GM19324 (cell line): ENCODE data around the gene RHBDL2.
"Not testable (repeated sequence)": the region's sequence is repeated elsewhere in the genome, so short reads cannot be mapped to it uniquely, and the experiment has no call there.

Experiments
- ATAC-seq: cut with Tn5 transposase; IDR thresholded peaks from one replicate; pipeline ENCODE4 v1.9.1; 2021; ENCODE audit warnings: mild to moderate bottlenecking, moderate library complexity; ENCODE audit not compliant: unreplicated experiment, low FRiP score

RHBDL2 gene

DNA sequence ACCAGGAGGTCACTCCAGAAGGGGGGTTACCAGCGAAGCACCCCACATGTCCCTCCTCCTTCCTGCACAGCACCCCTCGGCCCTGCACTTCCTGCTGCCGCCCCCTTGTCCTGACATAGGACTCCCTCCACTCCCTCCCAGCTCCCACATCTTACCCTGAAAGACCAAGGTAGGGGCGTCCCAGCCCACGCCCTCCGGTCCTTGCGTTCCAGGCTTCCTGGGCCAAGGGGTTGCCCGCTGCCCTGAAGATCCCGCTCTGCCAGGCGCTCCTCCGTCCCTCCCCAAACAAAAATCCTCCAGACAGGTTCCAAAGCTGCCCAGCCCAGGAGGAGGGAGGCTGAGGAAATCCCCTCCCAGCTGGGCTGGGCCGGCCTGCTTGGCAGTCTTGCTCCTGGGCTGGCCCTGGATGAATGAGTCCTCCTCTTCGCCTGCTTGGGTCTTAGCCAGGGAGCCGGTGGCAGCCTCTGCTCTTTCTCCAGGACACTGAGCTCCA, at the start of gene RHBDL2:
RHBDL2 (minus strand) TSS at position 304 of the 493 bp plus-strand sequence. CDS start 22,618 bp downstream, outside the sequence.
- ATAC-seq: no peak

DNA sequence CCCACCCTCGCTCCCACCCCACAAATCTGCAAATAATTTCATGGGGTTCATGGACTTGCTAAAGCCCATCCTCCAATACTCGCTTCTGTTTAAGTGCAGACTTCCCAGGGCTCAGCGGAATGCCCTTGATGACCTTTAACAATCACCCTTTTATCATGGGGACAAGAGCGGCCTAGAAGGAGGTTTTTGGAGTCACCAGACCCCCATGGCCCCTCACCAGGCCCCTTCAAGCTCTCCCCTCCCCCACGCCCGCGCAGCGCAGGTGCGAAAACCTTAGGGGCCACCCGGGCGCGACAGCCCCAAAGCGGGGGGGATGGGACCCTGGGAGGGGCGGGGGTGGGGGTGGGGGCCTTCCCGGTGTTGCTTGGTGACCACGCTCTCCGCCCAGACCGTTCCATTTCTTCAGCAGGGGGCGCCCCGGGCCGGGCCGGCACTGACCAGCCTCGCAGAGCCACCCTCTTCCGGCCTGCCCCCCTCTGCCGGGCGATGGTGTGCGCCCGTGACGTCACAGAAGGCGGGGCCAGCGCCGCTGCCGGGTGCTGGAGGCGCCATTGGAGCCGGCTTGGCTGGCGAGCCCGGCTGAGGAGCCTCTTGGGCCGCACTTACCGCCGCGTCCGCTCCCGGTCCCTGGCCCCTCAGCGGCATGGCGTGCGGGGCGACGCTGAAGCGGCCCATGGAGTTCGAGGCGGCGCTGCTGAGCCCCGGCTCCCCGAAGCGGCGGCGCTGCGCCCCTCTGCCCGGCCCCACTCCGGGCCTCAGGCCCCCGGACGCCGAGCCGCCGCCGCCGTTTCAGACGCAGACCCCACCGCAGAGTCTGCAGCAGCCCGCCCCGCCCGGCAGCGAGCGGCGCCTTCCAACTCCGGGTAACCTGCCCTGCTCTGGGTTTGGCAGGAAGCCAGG, 49.4 kb upstream of the RHBDL2 start, which contains the start of gene AKIRIN1:
AKIRIN1 (plus strand) TSS at position 539 of the 900 bp plus-strand sequence; CDS start at position 644, 105 bp downstream.
- peak; percentile 96 for ATAC-seq

DNA sequence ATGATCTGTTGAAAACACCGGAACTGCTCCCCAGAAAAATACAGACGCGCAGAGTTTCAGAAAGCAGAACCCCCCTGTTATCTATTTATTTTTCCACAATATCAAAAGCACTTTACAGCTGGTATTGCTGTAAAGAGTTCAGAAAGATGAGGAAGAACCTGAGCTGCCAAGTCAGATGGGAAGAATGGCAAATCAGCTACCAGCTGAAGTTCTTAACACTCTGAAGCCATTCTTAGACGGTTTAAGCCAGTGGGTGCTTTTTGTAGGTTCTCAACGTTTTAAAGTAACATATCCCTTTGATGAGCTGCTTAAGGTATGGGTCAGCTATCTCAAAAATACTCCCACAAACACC, 48.7 kb upstream of the RHBDL2 start:
- no peak for ATAC-seq

GRCh38 chr1:38989979-38990378, 48.3 kb upstream of the RHBDL2 start:
- ATAC-seq: no peak

DNA sequence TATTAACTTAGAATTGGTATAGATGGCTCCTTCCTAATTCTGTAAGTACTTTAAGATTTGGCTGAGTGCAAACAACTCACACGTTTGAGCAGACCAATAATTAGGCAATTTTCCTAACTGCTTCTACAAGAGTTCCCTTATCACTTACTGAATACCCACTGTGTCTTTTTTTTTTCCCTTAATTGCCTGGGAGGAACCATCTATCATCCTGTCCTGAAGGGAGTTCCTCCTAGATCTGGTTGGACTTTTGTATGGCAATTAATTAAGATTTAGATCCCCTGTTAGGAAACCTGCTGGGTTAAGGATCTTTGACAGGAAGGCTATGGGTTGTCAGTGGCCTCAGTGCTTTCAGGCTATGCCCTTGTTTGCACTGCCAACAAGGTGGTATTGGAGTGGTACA, 37.8 kb upstream of the RHBDL2 start:
- not testable (repeated sequence) for ATAC-seq

GRCh38 chr1:38978245-38978542, 36.6 kb upstream of the RHBDL2 start:
- ATAC-seq: not testable (repeated sequence)

DNA sequence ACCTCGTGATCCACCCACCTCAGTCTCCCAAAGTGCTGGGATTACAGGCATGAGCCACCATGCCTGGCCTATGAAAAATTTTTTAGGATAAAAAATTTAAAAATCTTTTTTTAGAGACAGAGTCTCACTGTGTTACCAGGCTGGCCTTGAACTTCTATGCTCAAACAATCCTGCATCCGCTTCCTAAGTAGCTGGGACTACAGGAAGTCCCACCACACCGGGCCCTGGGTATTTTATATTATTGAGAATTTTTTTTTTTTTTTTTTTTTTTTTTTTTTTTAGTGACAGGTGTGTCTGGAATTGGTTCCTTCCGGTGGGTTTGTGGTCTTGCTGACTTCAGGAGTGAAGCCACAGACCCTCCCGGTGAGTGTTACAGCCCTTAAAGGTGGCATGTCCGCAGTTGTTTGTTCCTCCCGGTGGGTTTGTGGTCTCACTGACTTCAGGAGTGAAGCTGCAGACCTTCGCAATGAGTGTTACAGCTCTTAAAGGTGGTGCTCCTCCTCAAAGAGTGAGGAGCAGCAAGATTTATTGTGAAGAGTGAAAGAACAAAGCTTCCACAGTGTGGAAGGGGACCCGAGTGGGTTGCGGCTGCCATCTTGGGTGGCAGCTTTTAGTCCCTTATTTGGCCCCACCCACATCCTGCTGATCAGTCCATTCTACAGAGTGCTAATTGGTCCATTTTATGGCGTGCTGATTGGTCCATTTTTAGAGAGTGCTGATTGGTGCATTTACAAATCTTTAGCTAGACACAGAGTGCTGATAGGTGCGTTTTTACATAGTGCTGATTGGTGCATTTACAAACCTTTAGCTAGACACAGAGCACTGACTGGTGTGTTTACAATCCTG, 36.0 kb upstream of the RHBDL2 start:
- ATAC-seq: not testable (repeated sequence)

DNA sequence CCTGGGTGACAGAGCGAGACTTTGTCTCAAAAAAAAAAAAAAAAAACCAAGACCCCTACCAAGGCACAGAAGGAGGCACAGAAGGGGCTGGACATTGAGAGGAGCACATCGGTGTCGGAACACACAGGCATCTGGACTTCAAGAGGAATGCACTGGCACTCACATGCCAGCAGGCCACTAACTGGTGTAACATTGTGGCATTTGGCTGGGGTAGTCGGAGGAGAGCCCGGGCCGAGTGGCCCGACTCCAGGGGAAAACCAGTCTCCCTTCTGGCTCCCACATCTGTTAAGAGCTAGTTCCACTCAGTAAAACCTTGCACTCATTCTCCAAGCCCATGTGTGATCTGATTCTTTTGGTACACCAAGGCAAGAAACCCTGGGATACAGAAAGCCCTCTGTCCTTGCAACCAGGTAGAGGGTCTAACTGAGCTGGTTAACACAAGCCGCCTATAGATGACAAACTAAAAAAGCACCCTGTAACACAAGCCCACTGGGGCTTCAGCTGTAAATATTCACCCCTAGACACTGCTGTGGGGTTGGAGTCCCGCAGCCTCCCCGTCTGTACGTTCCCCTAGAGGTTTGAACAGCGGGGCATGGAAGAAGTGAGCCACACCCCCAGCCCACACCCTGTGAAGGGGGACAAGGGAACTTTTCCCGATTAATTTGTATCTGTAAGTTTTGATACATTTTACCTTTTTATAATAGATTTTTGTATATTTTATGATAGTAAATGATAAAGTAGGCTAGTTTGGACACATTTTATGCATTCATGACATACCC, 32.2 kb upstream of the RHBDL2 start:
- no peak for ATAC-seq

- ATAC-seq: not testable (repeated sequence)
Observed at GRCh38 chr1:38973145-38973544, 31.5 kb upstream of the RHBDL2 start.

DNA sequence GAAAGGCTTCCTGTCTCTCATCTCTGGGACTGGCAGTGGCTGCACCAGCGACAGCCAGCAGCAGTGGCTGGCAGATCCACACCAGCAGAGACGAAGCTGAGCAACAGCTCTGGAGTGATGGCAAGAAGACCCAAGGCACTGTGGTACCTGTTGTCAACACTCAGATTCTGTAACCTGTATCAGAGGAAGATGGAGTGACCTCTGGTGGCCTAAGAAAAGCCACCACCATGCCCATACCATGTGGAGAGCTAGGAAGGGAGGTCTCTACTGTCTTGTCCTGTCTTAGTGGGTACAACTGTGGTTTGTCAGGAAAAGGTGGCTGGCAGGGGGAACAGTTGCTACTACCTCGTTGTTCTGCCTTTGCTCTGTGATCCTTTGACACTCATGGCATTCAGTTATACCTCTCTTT, 22.5 kb upstream of the RHBDL2 start:
- ATAC-seq: no peak

GRCh38 chr1:38962560-38962959, 20.9 kb upstream of the RHBDL2 start:
- no peak for ATAC-seq

DNA sequence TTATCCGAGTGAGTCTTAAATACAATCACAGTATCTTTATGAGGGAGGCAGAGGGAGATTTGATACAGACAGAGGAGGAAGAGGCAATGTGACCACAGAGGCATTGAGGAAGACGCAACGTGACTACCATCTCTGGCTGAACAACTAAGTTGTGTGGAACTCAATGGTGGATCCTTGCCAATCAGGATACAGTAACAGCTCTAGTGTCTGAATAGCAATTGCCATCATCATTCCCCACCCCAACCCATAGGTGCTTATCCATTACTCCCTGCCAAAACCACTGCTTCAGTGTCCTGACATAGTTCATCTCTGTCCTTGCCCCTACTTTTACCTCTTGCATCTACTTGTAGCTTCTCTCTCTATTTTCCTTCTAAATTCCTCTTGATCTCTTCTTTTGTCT, 20.5 kb upstream of the RHBDL2 start:
- no peak for ATAC-seq

- ATAC-seq: no peak
Observed at GRCh38 chr1:38958967-38959366, 17.3 kb upstream of the RHBDL2 start.

GRCh38 chr1:38953433-38953860, 11.8 kb upstream of the RHBDL2 start:
- no peak for ATAC-seq

GRCh38 chr1:38950553-38950952, 8.9 kb upstream of the RHBDL2 start:
- no peak for ATAC-seq

- no peak for ATAC-seq
Observed at GRCh38 chr1:38944547-38944946, 2.9 kb upstream of the RHBDL2 start.

DNA sequence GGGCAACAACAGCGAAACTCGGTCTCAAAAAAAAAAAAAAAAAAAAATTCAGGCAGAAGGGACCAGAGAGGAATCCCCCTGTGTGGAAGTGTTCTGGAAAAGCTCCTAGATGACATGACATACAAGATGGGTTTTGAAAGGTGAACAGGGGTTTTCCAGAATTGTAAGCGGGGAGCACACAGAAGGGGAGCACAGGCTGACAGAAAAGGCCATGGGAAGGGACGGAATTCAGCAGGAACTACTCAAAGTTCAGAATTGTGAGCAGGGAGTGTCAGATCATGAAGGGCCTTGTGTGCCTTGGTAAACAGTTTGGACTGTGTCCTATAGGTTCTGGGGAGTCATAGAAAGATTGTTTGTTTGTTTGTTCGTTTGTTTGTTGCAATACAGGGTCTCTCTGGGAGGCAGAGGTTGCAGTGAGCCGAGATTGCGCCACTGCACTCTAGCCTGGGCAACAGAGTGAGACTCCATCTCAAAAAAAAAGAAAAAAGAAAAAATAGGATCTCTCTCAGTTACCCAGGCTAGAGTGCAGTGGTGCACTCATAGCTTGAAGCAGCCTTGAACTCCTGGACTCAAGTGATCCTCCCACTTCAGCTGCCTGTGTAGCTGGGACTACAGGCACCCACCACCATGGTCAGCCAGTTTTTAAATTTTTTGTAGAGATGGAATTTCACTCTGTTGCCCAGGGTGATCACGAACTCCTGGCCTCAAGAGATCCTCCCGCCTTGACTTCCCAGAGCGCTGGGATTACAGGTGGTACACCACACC, 1.2 kb upstream of the RHBDL2 start:
- no peak for ATAC-seq

- ATAC-seq: no peak
Observed at GRCh38 chr1:38941093-38941492, 537 bp downstream of the RHBDL2 start.

GRCh38 chr1:38940339-38941047, 1.1 kb downstream of the RHBDL2 start:
- no peak for ATAC-seq
